HL-60 (cell line): Measurements from ENCODE around the gene ALG1L2.
"Not testable (repeated sequence)": the region's sequence is repeated elsewhere in the genome, so short reads cannot be mapped to it uniquely, and the experiment has no call there.

Source experiments
- CTCF ChIP-seq: IDR thresholded peaks from one replicate; pipeline ENCODE4 v1.5.1; 2011; ENCODE audit warnings: low read length, control low read depth, inconsistent platforms; ENCODE audit not compliant: insufficient read depth
- GABPA ChIP-seq: IDR thresholded peaks from 2 replicates; pipeline ENCODE4 v1.6.1; 2012; ENCODE audit warnings: low read depth
- POLR2AphosphoS5 ChIP-seq: IDR thresholded peaks from 2 replicates; pipeline ENCODE4 v1.6.1; 2012; ENCODE audit warnings: low read depth
- REST ChIP-seq: IDR thresholded peaks from 2 replicates; pipeline ENCODE4 v1.6.1; 2012; ENCODE audit warnings: low read depth; ENCODE audit not compliant: insufficient replicate concordance

GRCh38 chr3:130057536-130058266, 23.9 kb upstream of the ALG1L2 start:
- TF ChIP-seq CTCF, GABPA, POLR2AphosphoS5, REST: not testable (repeated sequence)
